ENCODE measurements around the gene STXBP4. TPM values are rescaled to one million over a fixed set of nuclear protein-coding genes. Genes with fewer than 3 reads are reported as not detected.

Gene STXBP4
- total RNA-seq, 1 donor from 2014 or later, result 5.1 TPM

DNA sequence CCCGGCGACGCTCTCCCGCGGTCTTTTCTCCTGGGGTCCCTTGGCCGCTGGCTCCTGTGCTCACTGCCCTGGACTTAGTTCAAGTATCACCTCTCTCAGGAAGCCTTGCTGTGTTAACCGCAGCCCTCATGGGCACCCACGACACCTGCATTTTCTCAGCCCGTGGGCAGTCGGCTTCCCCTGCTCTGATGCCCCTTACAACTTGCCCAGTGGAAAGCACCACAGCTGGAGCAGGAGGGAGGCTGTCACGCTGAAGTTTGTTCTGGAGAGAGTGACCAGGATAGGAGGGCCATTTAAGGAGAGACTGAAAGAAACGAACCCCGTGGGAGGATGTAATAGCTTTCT is 395 bp downstream of the STXBP4 start:
- no peak for DNase-seq (ENCODE audit: low read depth)
- TF ChIP-seq, protein P1, sequence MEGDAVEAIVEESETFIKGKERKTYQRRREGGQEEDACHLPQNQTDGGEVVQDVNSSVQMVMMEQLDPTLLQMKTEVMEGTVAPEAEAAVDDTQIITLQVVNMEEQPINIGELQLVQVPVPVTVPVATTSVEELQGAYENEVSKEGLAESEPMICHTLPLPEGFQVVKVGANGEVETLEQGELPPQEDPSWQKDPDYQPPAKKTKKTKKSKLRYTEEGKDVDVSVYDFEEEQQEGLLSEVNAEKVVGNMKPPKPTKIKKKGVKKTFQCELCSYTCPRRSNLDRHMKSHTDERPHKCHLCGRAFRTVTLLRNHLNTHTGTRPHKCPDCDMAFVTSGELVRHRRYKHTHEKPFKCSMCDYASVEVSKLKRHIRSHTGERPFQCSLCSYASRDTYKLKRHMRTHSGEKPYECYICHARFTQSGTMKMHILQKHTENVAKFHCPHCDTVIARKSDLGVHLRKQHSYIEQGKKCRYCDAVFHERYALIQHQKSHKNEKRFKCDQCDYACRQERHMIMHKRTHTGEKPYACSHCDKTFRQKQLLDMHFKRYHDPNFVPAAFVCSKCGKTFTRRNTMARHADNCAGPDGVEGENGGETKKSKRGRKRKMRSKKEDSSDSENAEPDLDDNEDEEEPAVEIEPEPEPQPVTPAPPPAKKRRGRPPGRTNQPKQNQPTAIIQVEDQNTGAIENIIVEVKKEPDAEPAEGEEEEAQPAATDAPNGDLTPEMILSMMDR (conservative IDR thresholded peaks at IDR 0.05; ENCODE audit: low read depth, low read length), result no peak
- H3K4me3 ChIP-seq (ENCODE audit: low read depth, low read length), result peak overlapping the region; percentile 71

DNA sequence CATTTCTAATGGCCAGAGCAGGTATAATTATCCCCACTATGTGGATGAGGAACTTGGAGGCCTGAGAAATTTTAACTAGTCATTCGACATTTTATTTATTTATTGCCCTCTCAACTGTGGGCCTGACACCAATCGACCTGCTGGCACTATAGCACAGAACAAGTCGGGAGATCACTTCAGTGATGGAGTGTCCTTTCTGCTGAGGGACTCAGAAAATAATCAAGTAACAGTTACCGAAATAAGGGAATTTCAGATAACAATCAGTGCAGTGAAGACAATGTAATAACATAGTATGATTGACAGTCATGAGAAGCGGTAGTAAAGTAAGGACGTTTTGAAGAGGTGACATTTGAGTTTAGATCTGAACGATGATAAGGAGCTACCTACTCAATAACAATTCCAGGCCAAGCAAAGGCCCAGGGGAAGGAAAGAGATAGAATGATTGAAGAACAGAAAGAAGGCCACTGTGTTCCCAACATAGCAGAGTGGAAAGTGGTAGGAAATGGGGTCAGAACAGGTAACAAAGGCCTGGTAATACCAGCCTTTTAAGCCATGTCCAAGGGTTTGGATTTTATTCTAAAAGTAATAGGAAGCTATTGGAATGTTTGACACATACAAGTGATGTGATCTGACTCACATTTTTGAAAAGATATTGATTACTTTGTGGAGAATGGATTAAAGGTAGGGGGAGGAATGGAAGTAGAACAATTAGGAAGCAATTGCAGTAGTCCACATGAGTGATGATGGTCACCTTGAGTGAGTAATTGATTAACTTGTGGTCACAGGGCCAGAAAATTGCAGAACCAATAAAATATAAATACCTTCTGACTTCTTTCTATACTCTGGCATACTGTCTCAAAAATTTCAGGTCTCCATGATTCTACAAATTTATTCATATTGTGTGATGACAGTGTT is 1.4 kb downstream of the STXBP4 start:
- TF ChIP-seq, protein P1 (conservative IDR thresholded peaks at IDR 0.05; ENCODE audit: low read depth, low read length), result no peak
- H3K4me3 ChIP-seq (ENCODE audit: low read depth, low read length), result peak overlapping the region; percentile 71
- DNase-seq (ENCODE audit: low read depth), result no peak

DNA sequence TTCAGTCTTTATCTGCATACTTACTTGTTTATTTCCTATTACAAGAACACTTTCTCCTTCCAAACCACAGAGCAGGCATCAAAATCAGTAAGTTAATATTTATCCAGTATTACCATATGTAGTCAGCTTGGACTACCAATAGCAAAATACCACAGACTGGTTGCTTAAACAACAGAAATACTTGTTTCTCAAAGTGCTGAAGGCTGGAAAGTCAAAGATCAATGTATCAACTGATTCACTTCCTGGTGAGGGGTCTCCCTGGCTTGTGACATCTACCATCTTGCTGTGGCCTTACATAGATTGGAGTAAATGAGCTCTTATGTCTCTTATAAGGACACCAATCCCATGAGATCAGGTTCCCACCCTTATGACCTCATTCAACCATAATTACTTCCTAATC is 2.6 kb downstream of the STXBP4 start:
- TF ChIP-seq, protein P1 (conservative IDR thresholded peaks at IDR 0.05; ENCODE audit: low read depth, low read length), result no peak
- peak overlapping the region; percentile 18 for H3K4me3 ChIP-seq (ENCODE audit: low read depth, low read length)
- DNase-seq (ENCODE audit: low read depth), result peak; percentile 65

DNA sequence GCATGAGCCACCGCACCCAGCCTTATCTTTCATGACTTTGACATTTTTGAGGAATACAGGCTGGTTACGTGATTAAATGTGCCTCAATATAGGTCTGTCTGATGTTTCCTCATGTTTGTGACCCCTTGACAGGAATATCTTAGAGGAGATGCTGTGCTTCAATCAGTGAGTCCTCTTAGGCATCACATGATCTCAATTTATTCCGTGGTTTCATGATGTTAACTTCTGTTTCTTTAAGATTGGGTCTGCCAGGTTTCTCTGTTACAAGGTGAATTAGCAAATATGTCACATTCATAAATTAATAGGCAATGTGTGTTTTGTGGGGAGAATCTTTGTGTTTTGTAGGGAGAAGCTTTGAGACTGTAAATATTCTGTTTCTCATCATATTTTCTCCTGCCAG is 3.3 kb downstream of the STXBP4 start:
- TF ChIP-seq, protein P1 (conservative IDR thresholded peaks at IDR 0.05; ENCODE audit: low read depth, low read length), result no peak
- H3K4me3 ChIP-seq (ENCODE audit: low read depth, low read length), result no peak overlapping the region
- no peak for DNase-seq (ENCODE audit: low read depth)

DNA sequence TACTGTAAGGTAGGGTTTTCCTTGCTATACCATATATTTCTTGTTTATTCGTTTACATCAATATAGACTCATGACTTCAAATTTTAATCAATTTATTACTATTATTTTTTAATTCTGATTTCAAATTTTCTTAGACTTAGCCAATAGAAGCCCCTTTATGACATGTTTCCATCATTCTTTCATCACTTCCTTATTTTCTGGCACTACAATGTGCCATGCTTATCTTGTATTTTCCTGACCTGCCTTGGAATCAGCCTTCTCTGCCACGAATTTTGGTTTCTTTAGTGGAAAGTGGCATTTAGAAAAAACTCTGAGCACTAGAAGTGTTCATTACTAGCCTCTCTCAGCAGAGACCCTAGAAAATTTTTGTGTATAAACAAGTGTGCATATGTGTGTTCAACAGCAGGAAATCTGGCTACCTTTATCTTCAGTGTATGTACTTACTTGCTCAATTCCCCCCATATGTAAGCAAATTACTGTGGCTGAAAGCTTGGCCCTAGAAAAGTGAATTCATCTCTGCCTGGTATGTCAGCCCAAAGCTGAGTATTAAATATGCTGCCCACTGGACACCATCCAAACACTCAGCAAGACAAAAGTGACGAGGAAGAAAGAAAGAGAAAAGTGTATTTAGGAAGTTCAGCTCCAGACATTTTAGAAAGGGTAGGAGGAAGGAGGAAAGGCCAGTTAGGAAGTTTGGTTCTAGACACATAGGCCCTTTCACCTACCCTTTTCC is 4.0 kb downstream of the STXBP4 start:
- TF ChIP-seq, protein P1 (conservative IDR thresholded peaks at IDR 0.05; ENCODE audit: low read depth, low read length), result no peak
- no peak for DNase-seq (ENCODE audit: low read depth)
- H3K4me3 ChIP-seq (ENCODE audit: low read depth, low read length), result no peak overlapping the region

DNA sequence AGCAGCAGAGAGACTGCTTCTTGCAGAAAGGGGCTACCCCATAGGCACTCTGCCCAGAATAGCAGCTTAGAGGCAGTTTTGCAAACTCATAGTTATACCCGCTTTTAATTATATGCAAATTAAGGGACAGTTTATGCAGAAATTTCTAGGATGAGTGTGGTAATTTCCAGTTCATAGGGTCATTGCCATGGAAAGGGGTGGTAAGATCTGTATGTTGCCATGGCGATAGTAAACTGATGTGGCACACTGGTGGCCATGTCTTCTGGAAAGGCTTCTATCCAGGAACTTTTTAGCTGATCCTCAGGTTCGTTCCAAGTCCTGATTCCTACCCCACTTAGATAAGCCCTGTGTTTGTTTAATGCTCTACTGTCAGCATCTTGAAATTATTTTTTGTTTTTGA is 6.2 kb downstream of the STXBP4 start:
- no peak for DNase-seq (ENCODE audit: low read depth)
- H3K4me3 ChIP-seq (ENCODE audit: low read depth, low read length), result no peak overlapping the region
- TF ChIP-seq, protein P1 (conservative IDR thresholded peaks at IDR 0.05; ENCODE audit: low read depth, low read length), result no peak
